ENCODE data around the gene MAP2K6.

MAP2K6 gene

DNA sequence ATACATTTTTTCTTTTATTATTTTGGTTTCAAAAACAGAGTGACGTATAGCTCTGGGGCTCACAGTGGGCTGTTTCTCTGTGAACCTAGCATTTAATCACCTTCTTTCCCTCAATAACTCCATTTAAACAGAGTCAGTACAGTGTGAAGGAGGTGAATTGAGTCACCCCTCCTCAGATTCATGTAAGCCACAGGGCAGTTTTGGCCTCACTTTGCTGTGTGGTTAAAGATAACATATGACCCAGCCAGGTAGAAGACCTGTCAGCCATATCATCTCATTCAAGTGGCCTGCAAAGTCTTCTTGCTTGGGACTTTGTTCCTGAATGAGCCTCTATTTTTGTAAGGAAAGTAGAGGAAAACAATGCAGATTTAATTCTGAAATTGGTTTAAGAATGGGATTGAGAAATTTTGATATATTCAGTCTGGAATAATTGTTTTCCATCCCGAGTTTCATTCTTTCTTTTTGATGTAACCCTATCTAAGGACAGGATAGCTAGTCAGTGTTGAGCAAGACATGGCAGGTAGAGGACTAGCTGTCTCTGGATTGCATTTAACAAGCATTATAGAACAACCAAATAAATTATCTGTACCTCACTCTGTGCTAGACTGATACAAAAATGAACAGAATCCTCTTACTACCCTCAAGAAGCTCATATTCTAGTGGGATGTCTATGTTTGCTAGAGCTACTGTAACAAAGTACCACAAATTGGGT, 13.1 kb downstream of the MAP2K6 start:
- DNase-seq = no peak

DNA sequence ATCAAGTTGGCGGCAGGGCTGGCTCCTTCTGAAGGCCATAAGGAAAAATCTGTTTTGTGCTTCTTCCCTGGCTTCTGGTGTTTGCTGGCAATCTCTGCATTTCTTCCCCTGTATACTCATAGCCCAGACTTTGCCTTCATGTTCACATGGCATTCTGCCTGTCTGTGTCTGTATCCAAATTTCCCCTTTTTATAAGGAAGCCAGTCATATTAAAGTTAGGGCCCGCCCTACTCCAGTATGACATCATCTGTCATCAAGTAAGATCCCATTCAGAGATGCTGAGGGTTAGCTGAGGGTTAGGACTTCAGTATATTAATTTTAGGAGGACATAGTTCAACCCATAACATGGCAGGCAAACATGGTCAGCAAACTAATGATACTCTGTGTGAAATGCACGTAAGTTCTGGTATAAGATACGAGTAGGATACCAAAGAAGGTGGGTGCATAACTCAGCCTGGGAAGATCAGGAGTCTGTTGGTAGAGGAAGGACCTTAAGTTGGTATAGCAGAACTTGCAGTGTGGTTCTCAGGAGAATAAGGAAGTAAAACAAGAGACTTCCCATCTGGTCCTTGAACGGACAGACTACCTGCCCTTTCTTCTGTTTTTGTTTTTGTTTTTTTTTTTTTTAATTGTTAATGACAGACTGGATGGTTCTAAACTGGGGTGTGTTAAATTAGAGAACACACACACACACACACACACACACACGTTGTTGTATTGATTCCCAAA, 13.9 kb downstream of the MAP2K6 start:
- DNase-seq = no peak

DNA sequence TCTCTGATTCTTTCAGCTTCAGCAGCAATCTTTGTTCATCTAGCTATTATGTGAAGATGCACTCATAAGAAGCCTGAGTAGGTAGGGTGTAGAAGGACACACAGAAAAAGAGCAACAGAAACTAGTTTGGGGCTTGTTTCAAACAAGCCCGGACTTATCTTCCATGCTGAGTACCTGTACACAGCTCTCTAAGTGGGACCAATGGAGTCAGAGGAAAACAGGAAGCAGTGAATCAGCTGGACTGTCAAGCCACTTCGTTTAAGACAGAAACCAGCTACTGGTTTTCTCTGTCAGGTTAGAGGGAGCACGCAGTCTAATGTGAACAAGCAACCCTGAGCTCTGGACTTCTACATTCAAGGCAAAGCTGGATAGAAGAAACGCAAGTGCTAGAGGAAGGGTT, 16.0 kb downstream of the MAP2K6 start:
- no peak for DNase-seq

- DNase-seq = no peak
These were observed 17.3 kb downstream of the MAP2K6 start for GRCh38 chr17:69431835-69432234.

DNA sequence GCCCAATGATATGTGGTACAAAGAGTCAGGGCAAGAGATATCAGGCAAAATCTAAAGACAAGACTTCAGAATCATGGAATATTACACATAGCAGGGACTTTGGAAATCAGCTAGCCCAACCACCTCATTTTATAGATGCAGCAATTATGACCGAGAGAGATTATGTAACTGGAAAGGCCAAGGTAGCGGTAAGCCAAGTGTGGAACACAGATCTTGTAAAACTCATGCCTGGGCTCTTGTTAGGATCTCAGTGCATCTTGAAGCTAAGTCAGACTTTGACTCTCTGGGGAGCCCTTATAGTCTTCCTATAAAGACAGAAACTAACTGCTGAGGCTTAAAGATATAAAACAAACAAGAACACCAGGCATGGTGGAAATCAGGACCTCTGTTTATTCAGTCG, 18.6 kb downstream of the MAP2K6 start:
- DNase-seq = no peak

DNA sequence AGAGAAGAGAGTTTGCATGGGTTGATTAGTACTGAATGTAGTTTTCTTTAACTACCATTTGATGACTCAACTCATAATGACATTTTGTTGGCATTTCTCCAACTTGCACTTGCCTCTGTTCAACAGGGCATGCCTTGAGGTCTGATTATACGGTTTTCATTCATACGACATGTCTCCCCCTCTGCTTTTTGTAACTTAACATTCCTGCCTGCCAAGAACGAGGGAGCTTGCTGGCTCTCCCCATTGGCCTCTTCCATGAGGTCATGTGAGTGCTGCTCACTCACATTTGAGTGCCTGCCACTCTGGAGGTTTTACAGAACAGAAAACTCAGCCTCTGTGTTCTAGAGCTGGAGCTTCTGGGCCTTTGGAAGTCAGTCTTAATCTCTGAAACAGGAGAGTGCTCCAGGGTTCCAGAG, 19.7 kb downstream of the MAP2K6 start:
- no peak for DNase-seq

- no peak for DNase-seq
These were observed 21.6 kb downstream of the MAP2K6 start for GRCh38 chr17:69435971-69436696.

- DNase-seq = no peak
These were observed 23.0 kb downstream of the MAP2K6 start for GRCh38 chr17:69437475-69437874.

GRCh38 chr17:69438776-69439175, 24.3 kb downstream of the MAP2K6 start:
- DNase-seq = no peak

- DNase-seq = no peak
These were observed 26.7 kb downstream of the MAP2K6 start for GRCh38 chr17:69441179-69441578.

DNA sequence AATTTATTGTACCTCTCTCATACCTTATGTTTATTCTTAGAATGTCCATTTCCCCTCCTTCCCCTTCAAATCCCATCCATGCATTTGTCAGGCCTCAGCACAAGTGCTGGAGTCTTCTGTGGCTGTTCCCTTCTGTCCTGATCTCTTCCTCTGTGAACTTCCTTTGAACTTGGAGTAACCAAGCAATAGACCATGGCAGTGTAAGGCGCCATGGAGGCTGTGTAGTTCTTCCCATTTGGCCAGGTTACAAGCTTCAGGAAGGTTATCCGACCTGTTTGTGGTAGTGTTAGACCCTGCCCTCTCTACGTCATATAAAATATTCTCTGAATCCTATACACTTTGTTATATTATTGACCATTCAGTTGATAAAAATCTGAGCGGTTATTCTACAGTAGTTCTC, 28.6 kb downstream of the MAP2K6 start:
- DNase-seq = no peak

DNA sequence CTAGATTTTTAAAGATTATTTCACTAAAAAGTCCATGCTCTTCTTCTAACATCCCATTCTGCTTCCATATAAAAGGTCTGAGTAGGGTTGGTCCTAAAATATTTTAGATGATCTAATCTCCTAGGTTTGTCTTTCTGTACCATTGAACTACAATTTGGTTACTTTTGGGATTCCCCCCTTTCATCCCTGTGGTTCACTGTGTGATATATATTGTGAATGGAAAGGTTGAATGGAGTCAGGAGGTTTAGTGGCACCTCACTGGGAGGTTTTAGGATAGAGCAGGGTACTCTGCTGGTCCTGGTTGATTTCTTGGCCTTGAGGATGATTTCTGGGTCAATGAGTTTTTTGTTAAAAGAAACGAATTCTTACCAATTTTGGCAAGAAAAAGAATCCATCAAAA, 29.5 kb downstream of the MAP2K6 start:
- no peak for DNase-seq

DNA sequence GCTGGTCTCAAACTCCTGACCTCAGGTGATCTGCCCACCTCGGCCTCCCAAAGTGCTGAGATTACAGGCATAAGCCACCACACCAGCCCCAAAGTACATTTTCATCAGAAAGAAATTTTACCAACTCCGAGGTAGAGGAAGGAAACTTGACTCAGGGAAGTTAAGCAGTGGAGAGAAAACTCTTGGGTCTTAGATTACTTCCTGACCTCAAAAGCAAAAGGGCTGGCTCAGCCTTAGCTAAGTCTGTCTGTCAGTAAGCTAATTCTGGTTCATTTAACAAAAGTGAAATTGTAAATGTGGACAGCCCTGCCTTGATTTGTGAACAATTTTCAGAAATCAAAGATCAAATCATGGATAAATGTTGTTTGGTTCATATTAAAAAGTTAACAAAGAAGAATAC, 30.6 kb downstream of the MAP2K6 start:
- no peak for DNase-seq

- no peak for DNase-seq
These were observed 33.2 kb downstream of the MAP2K6 start for GRCh38 chr17:69447726-69448125.

- no peak for DNase-seq
These were observed 34.1 kb downstream of the MAP2K6 start for GRCh38 chr17:69448431-69449102.

DNA sequence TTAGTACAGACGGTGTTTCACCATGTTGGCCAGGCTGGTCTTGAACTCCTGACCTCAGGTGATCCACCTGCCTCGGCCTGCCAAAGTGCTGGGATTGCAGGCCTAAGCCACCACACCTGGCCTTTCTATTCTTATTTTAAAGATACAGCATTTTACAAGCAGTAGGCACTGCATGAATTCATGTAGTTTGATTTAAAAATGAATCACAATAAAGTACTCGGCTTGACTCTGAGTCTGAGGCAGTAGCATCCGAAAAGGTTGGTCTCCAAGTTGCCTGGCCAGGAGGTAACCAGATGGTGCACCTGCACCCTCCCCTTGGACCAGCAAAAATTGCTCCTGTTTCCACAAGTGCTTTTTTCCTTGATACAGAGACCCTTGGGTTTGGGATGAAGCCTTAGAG, 35.6 kb downstream of the MAP2K6 start:
- no peak for DNase-seq

- DNase-seq = no peak
These were observed 36.4 kb downstream of the MAP2K6 start for GRCh38 chr17:69450918-69451317.

GRCh38 chr17:69451416-69452394, 37.2 kb downstream of the MAP2K6 start:
- no peak for DNase-seq

DNA sequence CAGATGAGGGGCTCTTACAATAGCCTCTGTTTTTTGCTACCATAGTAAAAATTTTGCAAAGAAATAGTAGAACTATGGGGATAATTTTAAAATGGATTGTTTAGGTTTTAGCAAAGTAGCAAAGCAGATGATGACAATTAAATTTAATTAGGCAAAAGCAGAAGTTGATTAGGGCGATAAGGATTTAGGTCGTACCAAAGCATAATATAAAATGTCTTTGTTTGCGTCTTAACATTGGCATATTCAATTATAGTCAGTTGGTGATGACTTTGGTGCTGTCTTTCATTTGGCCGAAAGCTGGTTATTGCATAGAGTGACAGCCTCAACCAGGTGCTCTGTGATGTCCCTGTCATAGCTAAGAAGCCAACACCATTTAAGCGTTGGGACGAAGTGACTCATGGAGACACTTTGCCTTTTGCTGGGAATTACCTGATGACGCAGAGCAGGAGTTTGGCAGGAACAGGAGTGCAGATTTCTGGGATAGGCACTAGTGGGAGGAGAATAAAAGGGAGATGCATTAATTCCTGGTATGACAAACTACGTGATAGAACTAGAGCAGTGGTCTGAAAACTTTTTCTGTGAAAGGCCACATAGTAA, 38.3 kb downstream of the MAP2K6 start:
- DNase-seq = no peak

- DNase-seq = no peak
These were observed 39.6 kb downstream of the MAP2K6 start for GRCh38 chr17:69454051-69454450.

GRCh38 chr17:69455040-69455439, 40.5 kb downstream of the MAP2K6 start:
- DNase-seq = no peak

DNA sequence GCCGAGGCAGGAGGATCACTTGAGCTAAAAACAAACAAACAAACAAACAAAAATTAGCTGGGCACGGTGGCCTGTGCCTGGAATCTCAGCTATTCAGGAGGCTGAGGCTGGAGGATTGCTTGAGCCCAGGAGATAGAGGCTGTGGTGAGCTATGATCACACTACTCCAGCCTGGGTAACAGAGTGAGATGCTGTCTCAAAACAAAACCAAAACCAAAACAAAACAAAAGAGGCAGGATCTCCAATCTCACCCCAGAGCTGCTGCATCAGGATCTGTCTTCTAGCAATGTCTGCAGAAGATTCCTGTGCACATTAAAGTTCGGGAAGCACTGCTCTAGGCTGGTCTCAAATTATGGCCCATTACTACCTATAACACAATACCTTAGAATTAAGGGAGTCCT, 43.1 kb downstream of the MAP2K6 start:
- no peak for DNase-seq
